CD14-positive monocyte (primary cell): ENCODE data around the gene TPRG1L. TPM values are rescaled to one million over a fixed set of nuclear protein-coding genes. Genes with fewer than 3 reads are reported as not detected.

Source experiments
- DNase-seq, 3 donors: peaks; one replicate each; pipeline ENCODE4 v3.0.0-alpha.2; 2011 to 2022
- H2AFZ ChIP-seq: 2 replicates; pipeline ENCODE4 v1.6.0; 2012; ENCODE audit warnings: mild to moderate bottlenecking, low read depth, low read length, inconsistent platforms; ENCODE audit not compliant: insufficient read depth, poor library complexity, severe bottlenecking
- H3K27ac ChIP-seq, 2 donors: 1 replicate in 1 of 2; 2 replicates in 1 of 2; pipeline ENCODE4 v1.5.1; 2012 to 2013; ENCODE audit warnings: low read length in 2 of 2, control low read depth in 1 of 2, inconsistent platforms in 1 of 2, low read depth in 1 of 2, mild to moderate bottlenecking in 1 of 2
- H3K27me3 ChIP-seq, 2 donors: one replicate each; pipeline versions ENCODE4 v1.6.0 to v1.6.1; 2011 to 2013; ENCODE audit warnings: low read length in 2 of 2; ENCODE audit not compliant: control insufficient read depth in 2 of 2, insufficient read depth in 2 of 2
- H3K36me3 ChIP-seq, 2 donors: replicated peaks in 1 of 2; 1 replicate in 1 of 2; 2 replicates in 1 of 2; pipeline versions ENCODE4 v1.5.1 to v1.6.1; 2012 to 2013; ENCODE audit warnings: low read length in 2 of 2, control low read depth in 1 of 2, inconsistent platforms in 1 of 2, mild to moderate bottlenecking in 1 of 2; ENCODE audit not compliant: insufficient read depth in 2 of 2, control insufficient read depth in 1 of 2
- H3K4me1 ChIP-seq, 2 donors: 1 replicate in 1 of 2; 2 replicates in 1 of 2; pipeline versions ENCODE4 v1.5.1 to v1.6.1; 2012 to 2013; ENCODE audit warnings: low read length in 2 of 2, control low read depth in 1 of 2, inconsistent platforms in 1 of 2, mild to moderate bottlenecking in 1 of 2, moderate library complexity in 1 of 2; ENCODE audit not compliant: insufficient read depth in 2 of 2, control insufficient read depth in 1 of 2
- H3K4me2 ChIP-seq: replicated peaks from 2 replicates; pipeline ENCODE3; 2012; ENCODE audit warnings: low read length, moderate library complexity, mild to moderate bottlenecking; ENCODE audit not compliant: poor library complexity, severe bottlenecking; ENCODE audit errors: extremely low read depth
- H3K4me3 ChIP-seq, 3 experiments: fragments of 200-600 bp in 1 of 3; sonication (generic) in 1 of 3; replicated peaks in 1 of 3; 1 replicate in 2 of 3; 2 replicates in 1 of 3; pipeline ENCODE4 v1.5.1; 2011 to 2013; ENCODE audit warnings: low read length in 3 of 3, mild to moderate bottlenecking in 3 of 3, control low read depth in 2 of 3, low read depth in 2 of 3, inconsistent platforms in 1 of 3, moderate library complexity in 1 of 3
- H3K79me2 ChIP-seq: 2 replicates; pipeline ENCODE4 v1.6.0; 2012; ENCODE audit warnings: mild to moderate bottlenecking, control low read depth, inconsistent platforms, low read length, moderate library complexity; ENCODE audit not compliant: insufficient read depth
- H3K9ac ChIP-seq: 2 replicates; pipeline ENCODE4 v1.6.0; 2017; ENCODE audit warnings: low read length, mild to moderate bottlenecking; ENCODE audit not compliant: insufficient read depth, poor library complexity, severe bottlenecking
- H3K9me3 ChIP-seq, 2 donors: replicated peaks in 1 of 2; 1 replicate in 1 of 2; 2 replicates in 1 of 2; pipeline versions ENCODE4 v1.5.1 to v1.6.1; 2012 to 2013; ENCODE audit warnings: low read length in 2 of 2, control low read depth in 1 of 2; ENCODE audit not compliant: control insufficient read depth in 1 of 2, insufficient read depth in 1 of 2
- H4K20me1 ChIP-seq: 2 replicates; pipeline ENCODE4 v1.6.0; 2012; ENCODE audit warnings: mild to moderate bottlenecking, low read length, control low read depth, moderate library complexity; ENCODE audit not compliant: insufficient read depth
- H3K27ac Mint-ChIP-seq, 7 donors: one replicate each; pipeline ENCODE4 v1.8.0; 2020; ENCODE audit warnings: mild to moderate bottlenecking in 7 of 7, mixed read lengths in 7 of 7, moderate library complexity in 6 of 7, inconsistent platforms in 2 of 7
- H3K27me3 Mint-ChIP-seq, 3 donors: one replicate each; pipeline ENCODE4 v1.8.0; 2021 to 2022; ENCODE audit warnings: low read depth in 3 of 3, mild to moderate bottlenecking in 3 of 3, mixed read lengths in 3 of 3, moderate library complexity in 3 of 3, inconsistent platforms in 1 of 3
- H3K36me3 Mint-ChIP-seq, 2 donors: one replicate each; pipeline ENCODE4 v1.8.0; 2020; ENCODE audit warnings: mixed read lengths in 2 of 2, inconsistent platforms in 1 of 2, mild to moderate bottlenecking in 1 of 2
- H3K4me1 Mint-ChIP-seq: one replicate; pipeline ENCODE4 v1.8.0; 2020; ENCODE audit warnings: mild to moderate bottlenecking, mixed read lengths
- H3K4me3 Mint-ChIP-seq, 2 donors: one replicate each; pipeline ENCODE4 v1.8.0; 2020; ENCODE audit warnings: mild to moderate bottlenecking in 2 of 2, mixed read lengths in 2 of 2, moderate library complexity in 1 of 2
- H3K9me3 Mint-ChIP-seq, 7 donors: one replicate each; pipeline ENCODE4 v1.8.0; 2020 to 2022; ENCODE audit warnings: mixed read lengths in 7 of 7, mild to moderate bottlenecking in 6 of 7, moderate library complexity in 6 of 7, inconsistent platforms in 2 of 7
- CTCF ChIP-seq: fragments of 200-600 bp; IDR thresholded peaks from one replicate; pipeline ENCODE4 v1.8.0; 2022; ENCODE audit warnings: antibody characterized with exemption, mild to moderate bottlenecking
- WGBS: methylation state at CpG from one replicate; pipeline ENCODE4 v1.1.5; 2013; ENCODE audit warnings: missing lambda C conversion rate; ENCODE audit not compliant: insufficient coverage; 5-methylcytosine and 5-hydroxymethylcytosine counted together
- intact Hi-C, 2 donors: fragments of 100-400 bp; cut with micrococcal nuclease; formaldehyde crosslinking; loops; one replicate each; pipeline versions ENCODE4 v1.15.0 to v1.15.1; 2023
- polyA plus RNA-seq, 3 donors: library from polyadenylated mRNA; depleted of rRNA in 1 of 3; unstranded in 2 of 3; stranded (reverse) in 1 of 3; fragments of 300-500 nt in 2 of 3; fragments of >200 nt in 1 of 3; fragmentation: Illumina TruSeq in 2 of 3; gene quantifications; 1 replicate in 2 of 3; 2 replicates in 1 of 3; pipeline ENCODE4 v1.2.3, GENCODE V29; 2012 to 2021

The TPRG1L gene
- polyA plus RNA-seq, 3 donors: 16.1 to 19.7 (median 18.5) TPM

GRCh38 chr1:3617806-3618345 is 6.9 kb upstream of the TPRG1L start:
- H4K20me1 ChIP-seq: peaks cover under 1% of the 10 kb centered on the region
- H3K36me3 Mint-ChIP-seq: peaks cover 5 to 7% of the 10 kb centered on the region in 2 donors
- no peak for TF ChIP-seq CTCF
- no peak for DNase-seq
- H3K27ac Mint-ChIP-seq: peak overlapping the region in 1 of 7 donors; percentile 33
- H3K9ac ChIP-seq: no peak overlapping the region
- no peaks in the 10 kb centered on the region for H3K36me3 ChIP-seq
- peaks cover 0 to 1% (median 0%) of the 10 kb centered on the region in 7 donors for H3K9me3 Mint-ChIP-seq
- intact Hi-C loops: loop anchor here (2.0 to 5.0 kb wide), 4 partner anchors 51 to 129 kb away; no protein-coding TSS in a partner anchor
- H3K9me3 ChIP-seq: no peaks in the 10 kb centered on the region
- no peak overlapping the region for H2AFZ ChIP-seq
- H3K79me2 ChIP-seq: no peaks in the 10 kb centered on the region
- H3K4me1 ChIP-seq: peaks cover 13 to 27% of the 10 kb centered on the region in 2 donors
- no peak overlapping the region for H3K4me3 Mint-ChIP-seq
- H3K27ac ChIP-seq: no peak overlapping the region
- peaks cover 0 to 4% of the 10 kb centered on the region in 2 donors for H3K27me3 ChIP-seq
- peaks cover 29% of the 10 kb centered on the region for H3K4me1 Mint-ChIP-seq
- WGBS: 92% methylated on average over 16 of the region's 18 CpGs
- no peak overlapping the region for H3K4me2 ChIP-seq
- H3K4me3 ChIP-seq: no peak overlapping the region
- peaks cover 5 to 19% (median 14%) of the 10 kb centered on the region in 3 donors for H3K27me3 Mint-ChIP-seq

GRCh38 chr1:3618531-3618880 is 6.3 kb upstream of the TPRG1L start:
- no peaks in the 10 kb centered on the region for H3K79me2 ChIP-seq
- peaks cover 0 to 2% of the 10 kb centered on the region in 2 donors for H3K27me3 ChIP-seq
- peaks cover 19 to 30% of the 10 kb centered on the region in 2 donors for H3K4me1 ChIP-seq
- H3K27ac Mint-ChIP-seq: no peak overlapping the region
- no peak overlapping the region for H3K4me2 ChIP-seq
- no peak overlapping the region for H3K27ac ChIP-seq
- intact Hi-C loops: loop anchor here (2.0 to 5.0 kb wide), 4 partner anchors 51 to 130 kb away; no protein-coding TSS in a partner anchor
- peaks cover 5 to 7% of the 10 kb centered on the region in 2 donors for H3K36me3 Mint-ChIP-seq
- no peak overlapping the region for H3K9ac ChIP-seq
- TF ChIP-seq CTCF: no peak
- H4K20me1 ChIP-seq: peaks cover 7% of the 10 kb centered on the region
- H2AFZ ChIP-seq: peak overlapping the region; percentile 6
- H3K4me3 ChIP-seq: no peak overlapping the region
- H3K9me3 Mint-ChIP-seq: peaks cover 0 to 1% (median 0%) of the 10 kb centered on the region in 7 donors
- no peak for DNase-seq
- WGBS: 19% methylated on average over 5 of the region's 9 CpGs
- H3K9me3 ChIP-seq: no peaks in the 10 kb centered on the region
- H3K27me3 Mint-ChIP-seq: peaks cover 2 to 20% (median 11%) of the 10 kb centered on the region in 3 donors
- H3K4me1 Mint-ChIP-seq: peaks cover 35% of the 10 kb centered on the region
- no peaks in the 10 kb centered on the region for H3K36me3 ChIP-seq
- H3K4me3 Mint-ChIP-seq: no peak overlapping the region
